Measurements from ENCODE around the gene DNHD1. TPM values are rescaled to one million over a fixed set of nuclear protein-coding genes. Genes with fewer than 3 reads are reported as not detected.

Gene DNHD1
- total and polyA plus RNA-seq, 2 of the 8 experiments (the other 6 are each of a cell fraction or from before 2014, with no cell fraction given): 5.0 to 6.8 TPM

- Histone ChIP-seq H3K4ac (replicated peaks; ENCODE audit: insufficient read length, low read depth, low read length) (no peak overlapping the region), H3K4me2 (ENCODE audit: insufficient read depth in 1 of 2, low read depth in 2 of 2, low read length in 2 of 2) (peak overlapping the region; percentile 91 to 94), H3K23ac (ENCODE audit: insufficient read length) (no peak overlapping the region), H3K27me3 (replicated peaks in 1 of 4; ENCODE audit: control insufficient read depth in 3 of 4, extremely low read depth in 1 of 4, insufficient read depth in 3 of 4, low read length in 3 of 4) (no peaks in the 10 kb centered on the region), H3K4me1 (replicated peaks in 1 of 4; ENCODE audit: control insufficient read depth in 3 of 4, insufficient read depth in 4 of 4, low read length in 3 of 4) (peaks cover 4 to 18% (median 10%) of the 10 kb centered on the region in 4 experiments), H2BK15ac (ENCODE audit: low read length) (no peak overlapping the region), H4K5ac (ENCODE audit: insufficient read length, low read depth, low read length) (no peak overlapping the region), H2BK120ac (replicated peaks; ENCODE audit: low read depth, low read length) (no peak overlapping the region), H2BK12ac (ENCODE audit: low read depth, low read length) (no peak overlapping the region), H3K4me3 (ENCODE audit: extremely low read depth in 1 of 4, insufficient read depth in 2 of 4, low read depth in 3 of 4, low read length in 4 of 4) (peak overlapping the region; percentile 67 to 85 (median 76)), H3K79me1 (ENCODE audit: low read depth, low read length) (peaks cover 5% of the 10 kb centered on the region; the same call in 1 of the 2 replicates), H4K91ac (replicated peaks; ENCODE audit: insufficient read length, low read length) (no peak overlapping the region), H2AFZ (ENCODE audit: low read length) (no peak overlapping the region), H3K9me3 (ENCODE audit: insufficient read depth in 2 of 2, low read depth in 1 of 2, low read length in 1 of 2) (no peaks in the 10 kb centered on the region), H3K36me3 (ENCODE audit: control insufficient read depth in 2 of 4, insufficient read depth in 4 of 4, low read length in 3 of 4) (peaks cover 17 to 41% (median 33%) of the 10 kb centered on the region in 4 experiments), H3K9ac (replicated peaks in 1 of 4; ENCODE audit: extremely low read depth in 1 of 4, low read depth in 3 of 4, low read length in 3 of 4) (peak overlapping the region; percentile 34 to 95 (median 80)), H2BK20ac (ENCODE audit: low read length) (no peak overlapping the region), H3K56ac (replicated peaks; ENCODE audit: insufficient read length, low read depth, low read length) (peak overlapping the region; percentile 22), H3K79me2 (ENCODE audit: control insufficient read depth in 1 of 2, insufficient read depth in 2 of 2, low read length in 2 of 2) (peaks cover 0 to 20% of the 10 kb centered on the region in 2 experiments; a peak in 2 of 4 replicates), H4K20me1 (replicated peaks in 1 of 2; ENCODE audit: control insufficient read depth in 1 of 2, insufficient read depth in 2 of 2, low read length in 2 of 2) (no peaks in the 10 kb centered on the region), H4K8ac (ENCODE audit: extremely low read depth, insufficient read depth, low read length) (peak overlapping the region; percentile 39; the same call in 1 of the 2 replicates), H2BK5ac (ENCODE audit: low read depth, low read length) (peak overlapping the region; percentile 9; the same call in 1 of the 2 replicates), H3K14ac (ENCODE audit: insufficient read length) (no peak overlapping the region), H3K18ac (ENCODE audit: extremely low read depth, low read length) (0 out of 2 replicates have a peak overlapping the region, but pooled peaks have one; percentile 1), H3K27ac (ENCODE audit: low read depth, low read length) (peak overlapping the region; percentile 94), H3K23me2 (ENCODE audit: low read depth, low read length) (peaks cover 11% of the 10 kb centered on the region), H2AK5ac (ENCODE audit: low read depth, low read length) (peak overlapping the region; percentile 19; the same call in 1 of the 2 replicates)
- WGBS, 2 experiments (ENCODE audit: extremely low coverage in 1 of 2, insufficient coverage in 1 of 2, insufficient read length in 1 of 2, insufficient replicate concordance in 2 of 2, low coverage in 1 of 2, low lambda C conversion rate in 2 of 2, missing lambda C conversion rate in 1 of 2): 30% methylated on average over 32 of the region's 39 CpGs; no CpG with 5 or more reads in 1 of the 2 experiments
- DNase-seq (ENCODE audit: low read depth in 1 of 2, low spot score in 2 of 2): peak in 1 of 2 experiments; percentile 61
- ChIA-PET POLR2A (ENCODE audit: partially characterized antibody) (interaction anchor here (0.6 to 3.0 kb wide), 30 partner anchors 7 to 144 kb away, joined by 3 to 24 read pairs (median 6); partner anchors contain the start of gene MRPL17), CTCF (ENCODE audit: partially characterized antibody) (interaction anchor here (1.0 to 3.4 kb wide), 11 partner anchors 8 to 116 kb away, joined by 3 to 23 read pairs (median 7); partner anchors contain the start of genes ILK and RRP8)
- no peak for TF ChIP-seq MAX (IDR thresholded peaks at IDR 0.05)
- TF ChIP-seq POLR2A (IDR thresholded peaks at IDR 0.05; ENCODE audit: control extremely low read depth in 1 of 2, low read depth in 2 of 2, low read length in 2 of 2): peak in 1 of 2 experiments; percentile 81; a peak in 1 of 3 replicates
- peak; percentile 31 for TF ChIP-seq SAP30 (IDR thresholded peaks at IDR 0.05; ENCODE audit: insufficient read depth, insufficient replicate concordance, low read length)
- TF ChIP-seq CTCF (IDR thresholded peaks at IDR 0.05; ENCODE audit: control extremely low read depth in 1 of 3, insufficient read depth in 1 of 3, low read depth in 1 of 3, low read length in 3 of 3): no peak
- TF ChIP-seq HDAC2 (IDR thresholded peaks at IDR 0.05; ENCODE audit: borderline replicate concordance in 1 of 2, low read depth in 2 of 2, low read length in 2 of 2): no peak
- no peak for FAIRE-seq
These were observed 114.2 kb downstream of the DNHD1 start for GRCh38 chr11:6611092-6611962.

Measured in H1 (cell line).